Sigmoid colon (tissue), 3 donors: ENCODE measurements around the gene TIMM17B.

Experiments used
- CTCF ChIP-seq, 4 experiments: fragments of 450-650 bp in 3 of 4; fragments of 200-600 bp in 1 of 4; IDR thresholded peaks; one replicate each; pipeline ENCODE4 v1.5.1; 2016 to 2019; ENCODE audit warnings: antibody characterized with exemption in 4 of 4, mild to moderate bottlenecking in 3 of 4, moderate library complexity in 2 of 4
- POLR2A ChIP-seq, 2 donors: fragments of 450-650 bp; IDR thresholded peaks; one replicate each; pipeline ENCODE4 v1.6.1; 2016; ENCODE audit warnings: antibody characterized with exemption in 2 of 2, mild to moderate bottlenecking in 2 of 2, moderate library complexity in 2 of 2

GRCh38 chrX:48935301-48935670 is 37.7 kb upstream of the TIMM17B start:
- no peak for TF ChIP-seq CTCF (IDR thresholded peaks at IDR 0.05)
- TF ChIP-seq POLR2A (IDR thresholded peaks at IDR 0.05), result no peak
